Left ventricle myocardium superior (tissue), 1 donor: ENCODE measurements around the gene PLA2G4C. TPM values are rescaled to one million over a fixed set of nuclear protein-coding genes. Genes with fewer than 3 reads are reported as not detected.
"Not testable (repeated sequence)": the region's sequence is repeated elsewhere in the genome, so short reads cannot be mapped to it uniquely, and the experiment has no call there.

ENCODE experiments used
- ATAC-seq: fragments of 200-7000 bp; cut with Tn5 transposase; one replicate; pipeline ENCODE4 v1.9.1; 2020; ENCODE audit warnings: mild to moderate bottlenecking, moderate library complexity
- DNase-seq: peaks from one replicate; pipeline ENCODE4 v3.0.0-alpha.2; 2020
- intact Hi-C: fragments of 100-400 bp; cut with micrococcal nuclease; formaldehyde crosslinking; loops from one replicate; pipeline ENCODE4 v1.11.0; 2022
- total RNA-seq: library from RNA; stranded (reverse); fragmentation: NEBNext Ultra II Directional; extraction: Animal tissue kit (Norgen Biotek cat#: 25700); gene quantifications from one replicate; pipeline ENCODE4 v1.2.1, GENCODE V29; 2021
- donor health status: DM: no; HTN: yes; CAD: no; lungs with severe emphysema.

Gene PLA2G4C
- total RNA-seq, 1 donor from 2014 or later, result 34.9 TPM

GRCh38 chr19:48117515-48118130 is 7.0 kb upstream of the PLA2G4C start:
- DNase-seq (no peak), ATAC-seq (no peak)
- intact Hi-C loops, result no loop called here

- ATAC-seq, result no peak
- no peak for DNase-seq
- intact Hi-C loops, result no loop called here
Measured at GRCh38 chr19:48113190-48113917, 2.7 kb upstream of the PLA2G4C start.

- ATAC-seq (no peak), DNase-seq (no peak)
- intact Hi-C loops, result no loop called here
Measured at GRCh38 chr19:48111280-48111679, 663 bp upstream of the PLA2G4C start.

- DNase-seq, result no peak
- intact Hi-C loops, result loop anchor here (5.0 kb wide), 1 partner anchor 43 kb away; no protein-coding TSS in a partner anchor
- no peak for ATAC-seq
Measured at GRCh38 chr19:48108997-48109782, 1.4 kb downstream of the PLA2G4C start.

GRCh38 chr19:48103922-48104321 is 6.7 kb downstream of the PLA2G4C start:
- ATAC-seq, result no peak
- intact Hi-C loops, result no loop called here
- no peak for DNase-seq

- DNase-seq (no peak), ATAC-seq (no peak)
- intact Hi-C loops, result no loop called here
Measured at GRCh38 chr19:48102870-48103751, 7.5 kb downstream of the PLA2G4C start.

GRCh38 chr19:48095612-48096175 is 14.9 kb downstream of the PLA2G4C start:
- DNase-seq (no peak), ATAC-seq (no peak)
- intact Hi-C loops, result no loop called here

- DNase-seq, result no peak
- intact Hi-C loops, result no loop called here
- no peak for ATAC-seq
Measured at GRCh38 chr19:48094855-48095203, 15.8 kb downstream of the PLA2G4C start.

- no peak for DNase-seq
- ATAC-seq, result no peak
- intact Hi-C loops, result no loop called here
Measured at GRCh38 chr19:48094129-48094854, 16.3 kb downstream of the PLA2G4C start.

GRCh38 chr19:48091111-48091718 is 19.4 kb downstream of the PLA2G4C start:
- intact Hi-C loops, ATAC-seq, DNase-seq: not testable (repeated sequence)

- no peak for DNase-seq
- intact Hi-C loops, result no loop called here
- no peak for ATAC-seq
Measured at GRCh38 chr19:48090281-48090802, 20.3 kb downstream of the PLA2G4C start.

GRCh38 chr19:48088991-48089390 is 21.6 kb downstream of the PLA2G4C start:
- ATAC-seq, intact Hi-C loops, DNase-seq: not testable (repeated sequence)

- ATAC-seq (no peak), DNase-seq (no peak)
- intact Hi-C loops, result no loop called here
Measured at GRCh38 chr19:48085904-48086864, 24.4 kb downstream of the PLA2G4C start.

GRCh38 chr19:48085076-48085475 is 25.5 kb downstream of the PLA2G4C start:
- no peak for DNase-seq
- intact Hi-C loops, result no loop called here
- no peak for ATAC-seq

GRCh38 chr19:48081106-48081505 is 29.5 kb downstream of the PLA2G4C start:
- no peak for ATAC-seq
- intact Hi-C loops, result no loop called here
- no peak for DNase-seq

GRCh38 chr19:48070177-48070769 is 40.3 kb downstream of the PLA2G4C start:
- ATAC-seq, intact Hi-C loops, DNase-seq: not testable (repeated sequence)
